ENCODE data around the gene BSND.

The BSND gene

DNA sequence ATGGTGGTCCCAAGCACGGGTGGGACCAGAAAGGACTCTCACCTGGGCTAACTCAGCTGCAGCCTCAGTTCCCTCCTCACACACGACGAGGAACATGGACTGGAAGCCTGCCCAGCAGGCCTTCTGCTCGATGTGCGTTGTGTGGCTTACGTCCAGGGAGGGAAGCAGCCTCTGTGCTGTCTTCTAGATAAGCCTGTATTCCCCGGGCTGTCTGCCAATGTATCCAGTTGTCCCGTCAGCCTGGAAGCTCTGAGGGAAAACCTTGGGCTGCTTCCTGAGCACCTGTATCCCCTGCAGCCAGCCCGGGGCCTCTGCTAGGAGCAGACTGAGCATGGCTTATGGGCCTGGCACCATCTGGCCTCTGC lies 51.2 kb downstream of the BSND start:
- TF ChIP-seq, protein P1, sequence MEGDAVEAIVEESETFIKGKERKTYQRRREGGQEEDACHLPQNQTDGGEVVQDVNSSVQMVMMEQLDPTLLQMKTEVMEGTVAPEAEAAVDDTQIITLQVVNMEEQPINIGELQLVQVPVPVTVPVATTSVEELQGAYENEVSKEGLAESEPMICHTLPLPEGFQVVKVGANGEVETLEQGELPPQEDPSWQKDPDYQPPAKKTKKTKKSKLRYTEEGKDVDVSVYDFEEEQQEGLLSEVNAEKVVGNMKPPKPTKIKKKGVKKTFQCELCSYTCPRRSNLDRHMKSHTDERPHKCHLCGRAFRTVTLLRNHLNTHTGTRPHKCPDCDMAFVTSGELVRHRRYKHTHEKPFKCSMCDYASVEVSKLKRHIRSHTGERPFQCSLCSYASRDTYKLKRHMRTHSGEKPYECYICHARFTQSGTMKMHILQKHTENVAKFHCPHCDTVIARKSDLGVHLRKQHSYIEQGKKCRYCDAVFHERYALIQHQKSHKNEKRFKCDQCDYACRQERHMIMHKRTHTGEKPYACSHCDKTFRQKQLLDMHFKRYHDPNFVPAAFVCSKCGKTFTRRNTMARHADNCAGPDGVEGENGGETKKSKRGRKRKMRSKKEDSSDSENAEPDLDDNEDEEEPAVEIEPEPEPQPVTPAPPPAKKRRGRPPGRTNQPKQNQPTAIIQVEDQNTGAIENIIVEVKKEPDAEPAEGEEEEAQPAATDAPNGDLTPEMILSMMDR (IDR thresholded peaks at IDR 0.05; ENCODE audit: low read depth, low read length, missing control alignments): no peak
- no peak overlapping the region for H3K4me3 ChIP-seq (replicated peaks; ENCODE audit: low read depth, low read length)
- DNase-seq (ENCODE audit: extremely low read depth, low read depth): no peak

DNA sequence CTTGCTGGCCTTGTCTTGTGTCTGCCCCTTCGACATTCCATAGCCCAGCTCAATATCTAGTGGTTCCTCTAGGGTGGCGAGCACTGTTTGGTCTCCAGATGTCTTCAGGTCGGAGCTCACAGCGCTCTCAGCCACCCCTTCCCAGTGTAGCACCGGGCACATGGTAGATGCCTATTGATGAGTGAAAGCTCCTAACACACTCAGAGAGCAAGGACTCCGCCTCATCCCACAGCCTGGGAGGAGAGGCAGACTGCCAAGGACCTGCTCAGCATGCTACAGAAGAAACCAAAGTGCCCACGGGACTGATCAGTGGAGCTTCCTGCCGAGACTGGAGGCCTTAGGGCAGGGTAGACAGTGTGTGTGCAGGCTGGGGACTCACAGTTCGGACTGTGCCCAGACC lies 51.5 kb downstream of the BSND start:
- TF ChIP-seq, protein P1 (IDR thresholded peaks at IDR 0.05; ENCODE audit: low read depth, low read length, missing control alignments): no peak
- no peak for DNase-seq (ENCODE audit: extremely low read depth, low read depth)
- no peak overlapping the region for H3K4me3 ChIP-seq (replicated peaks; ENCODE audit: low read depth, low read length)

DNA sequence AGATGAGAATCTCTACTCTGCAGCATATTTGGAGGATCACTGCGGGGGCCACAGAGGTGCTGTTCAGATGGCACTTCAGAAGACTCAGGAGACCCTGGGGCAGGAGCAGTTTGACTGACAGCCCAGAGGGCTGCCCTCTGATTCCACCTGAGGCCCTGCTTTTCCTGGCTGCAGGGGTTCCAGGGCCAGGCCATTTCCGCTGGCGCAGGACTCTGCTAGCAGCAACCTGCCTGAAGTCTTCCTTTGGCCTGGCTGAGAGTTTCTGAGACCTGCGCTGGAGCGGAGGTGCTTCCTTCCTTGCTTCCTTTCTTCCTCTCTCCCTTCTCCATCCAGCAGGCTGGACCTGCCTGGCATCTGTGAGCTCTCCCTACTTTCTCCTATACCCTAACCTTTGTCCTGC lies 52.4 kb downstream of the BSND start:
- TF ChIP-seq, protein P1 (IDR thresholded peaks at IDR 0.05; ENCODE audit: low read depth, low read length, missing control alignments): no peak
- no peak overlapping the region for H3K4me3 ChIP-seq (replicated peaks; ENCODE audit: low read depth, low read length)
- DNase-seq (ENCODE audit: extremely low read depth, low read depth): no peak

DNA sequence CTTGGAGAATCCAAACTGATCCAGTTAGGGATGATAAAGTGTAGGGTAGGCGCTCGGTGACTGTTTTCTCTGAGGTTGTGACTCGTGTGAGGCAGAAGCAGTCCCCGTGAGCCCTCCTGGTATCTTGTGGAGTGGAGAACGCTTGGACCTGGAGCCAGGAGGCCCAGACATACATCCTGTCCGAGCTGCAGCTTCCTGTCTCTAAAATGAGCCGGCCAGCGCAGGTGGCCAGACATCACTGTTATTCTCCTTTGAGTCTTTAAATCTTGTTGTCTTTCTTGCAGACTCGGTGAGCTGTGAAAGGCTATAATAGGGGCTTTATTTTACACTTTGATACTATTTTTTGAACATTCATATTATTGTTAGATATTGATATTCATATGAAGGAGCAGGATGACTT lies 52.9 kb downstream of the BSND start:
- H3K4me3 ChIP-seq (replicated peaks; ENCODE audit: low read depth, low read length): no peak overlapping the region
- DNase-seq (ENCODE audit: extremely low read depth, low read depth): no peak
- TF ChIP-seq, protein P1 (IDR thresholded peaks at IDR 0.05; ENCODE audit: low read depth, low read length, missing control alignments): no peak

DNA sequence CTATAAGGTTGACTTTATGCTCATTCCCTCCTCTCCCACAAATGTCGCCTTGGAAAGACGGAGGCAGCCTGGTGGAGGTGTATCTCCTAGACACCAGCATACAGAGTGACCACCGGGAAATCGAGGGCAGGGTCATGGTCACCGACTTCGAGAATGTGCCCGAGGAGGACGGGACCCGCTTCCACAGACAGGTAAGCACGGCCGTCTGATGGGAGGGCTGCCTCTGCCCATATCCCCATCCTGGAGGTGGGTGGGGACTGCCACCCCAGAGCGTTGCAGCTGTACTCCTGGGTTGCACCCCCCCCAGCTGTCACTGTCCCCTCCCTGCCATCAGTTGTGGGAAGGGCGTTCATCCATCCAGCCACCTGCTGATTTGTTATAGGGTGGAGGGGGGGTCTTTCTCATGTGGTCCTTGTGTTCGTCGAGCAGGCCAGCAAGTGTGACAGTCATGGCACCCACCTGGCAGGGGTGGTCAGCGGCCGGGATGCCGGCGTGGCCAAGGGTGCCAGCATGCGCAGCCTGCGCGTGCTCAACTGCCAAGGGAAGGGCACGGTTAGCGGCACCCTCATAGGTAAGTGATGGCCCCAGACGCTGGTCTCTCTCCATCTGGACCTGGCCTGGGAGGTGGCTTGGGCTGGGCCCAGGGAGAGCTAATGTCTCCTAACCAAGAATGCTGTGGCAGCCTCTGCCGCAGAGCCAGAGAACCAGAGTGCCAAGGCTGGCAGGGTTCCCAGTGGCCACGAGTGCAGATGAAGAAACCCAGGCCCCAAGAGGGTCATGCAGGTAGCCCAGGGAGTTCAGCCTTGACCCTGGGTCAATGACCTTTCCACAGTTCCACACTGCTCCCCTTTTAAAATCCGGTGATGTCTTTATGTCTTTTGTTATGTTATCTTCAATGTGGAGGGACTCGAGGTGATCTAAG lies 53.7 kb downstream of the BSND start:
- H3K4me3 ChIP-seq (replicated peaks; ENCODE audit: low read depth, low read length): no peak overlapping the region
- no peak for DNase-seq (ENCODE audit: extremely low read depth, low read depth)
- TF ChIP-seq, protein P1 (IDR thresholded peaks at IDR 0.05; ENCODE audit: low read depth, low read length, missing control alignments): no peak

DNA sequence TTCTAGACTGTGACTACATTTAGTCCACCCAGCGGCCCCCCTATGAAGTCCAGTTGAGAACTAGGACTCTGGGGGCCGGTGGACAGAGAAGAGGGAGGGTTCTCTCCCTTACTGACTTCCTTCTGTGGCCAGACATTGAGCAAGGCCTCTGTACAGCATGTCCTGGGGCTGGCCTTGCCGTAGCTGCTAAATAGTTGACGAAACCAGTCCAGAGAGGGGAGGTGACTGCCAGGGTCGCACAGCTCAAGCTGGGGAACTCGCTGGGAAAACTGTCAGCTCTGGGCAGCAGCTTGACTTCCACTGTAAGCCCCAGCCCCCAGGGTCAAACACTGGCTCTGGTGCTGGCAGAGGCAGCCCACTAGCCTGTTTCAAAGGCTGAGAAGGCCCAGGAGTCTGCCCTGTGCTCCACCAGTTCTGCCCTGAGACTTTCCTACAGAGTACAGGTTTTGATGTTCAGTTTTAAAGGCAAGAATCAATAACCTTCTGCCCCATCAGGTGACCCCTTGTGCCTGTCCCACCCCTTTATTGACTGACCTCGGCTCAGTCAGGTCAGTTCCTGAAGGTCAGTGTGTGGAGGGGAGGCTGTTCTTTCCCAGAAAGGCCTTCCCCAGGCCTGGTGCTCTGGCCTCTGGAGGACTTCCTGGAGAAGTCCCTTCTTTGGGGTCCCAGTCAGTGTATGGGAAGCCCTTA lies 54.7 kb downstream of the BSND start:
- TF ChIP-seq, protein P1 (IDR thresholded peaks at IDR 0.05; ENCODE audit: low read depth, low read length, missing control alignments): no peak
- no peak for DNase-seq (ENCODE audit: extremely low read depth, low read depth)
- no peak overlapping the region for H3K4me3 ChIP-seq (replicated peaks; ENCODE audit: low read depth, low read length)

Data from HFF-Myc (cell line).